ENCODE measurements around the gene KPNA3. TPM values are rescaled to one million over a fixed set of nuclear protein-coding genes. Genes with fewer than 3 reads are reported as not detected.

Gene KPNA3
- total and polyA plus RNA-seq, 2 experiments from 2014 or later = 30.5 to 55.7 TPM

GRCh38 chr13:49694446-49694845 is 98.0 kb downstream of the KPNA3 start:
- peaks cover 16% of the 10 kb centered on the region for H3K27me3 Mint-ChIP-seq (ENCODE audit: insufficient read depth, low read depth, poor library complexity)
- H3K27me3 ChIP-seq (ENCODE audit: insufficient read depth) = no peaks in the 10 kb centered on the region
- TF ChIP-seq EZH2 (IDR thresholded peaks at IDR 0.05; ENCODE audit: low read depth, unreplicated experiment) (no peak), ZNF114 (CRISPR knock-in tag; IDR thresholded peaks at IDR 0.05) (no peak), CREB1 (CRISPR knock-in tag; IDR thresholded peaks at IDR 0.05; ENCODE audit: low read depth) (no peak), ETS1 (IDR thresholded peaks at IDR 0.05) (no peak), REST (IDR thresholded peaks at IDR 0.05; ENCODE audit: unreplicated experiment) (no peak)

GRCh38 chr13:49693877-49694276 is 98.6 kb downstream of the KPNA3 start:
- Histone ChIP-seq H3K9me2 (ENCODE audit: insufficient read depth) (no peaks in the 10 kb centered on the region), H3F3A (replicated peaks; ENCODE audit: low read depth) (peaks cover 4% of the 10 kb centered on the region; the same call in 1 of the 2 replicates), H3K4me3 (no peak overlapping the region), H3K4me2 (no peak overlapping the region), H3K27me3 (ENCODE audit: insufficient read depth) (no peaks in the 10 kb centered on the region), H4K20me1 (replicated peaks; ENCODE audit: insufficient read depth) (peaks cover 5% of the 10 kb centered on the region; the same call in 1 of the 2 replicates), H2AFZ (no peak overlapping the region), H3K4me1 (ENCODE audit: insufficient read depth) (peaks cover 24% of the 10 kb centered on the region), H3K79me2 (replicated peaks; ENCODE audit: insufficient read depth) (peaks cover 20% of the 10 kb centered on the region), H3K27ac (ENCODE audit: low read depth) (no peak overlapping the region), H3K36me3 (ENCODE audit: insufficient read depth) (peaks cover 3% of the 10 kb centered on the region; the same call in 1 of the 2 replicates)
- no peak overlapping the region; the same call in 2 of the 3 replicates for H3K4me3 Mint-ChIP-seq
- H3K36me3 Mint-ChIP-seq (ENCODE audit: low read depth) = peaks cover 17% of the 10 kb centered on the region; the same call in 2 of the 3 replicates
- peaks cover 16% of the 10 kb centered on the region for H3K27me3 Mint-ChIP-seq (ENCODE audit: insufficient read depth, low read depth, poor library complexity)
- ATAC-seq = no peak
- H3K9me3 Mint-ChIP-seq = no peaks in the 10 kb centered on the region
- H3K4me1 Mint-ChIP-seq = peaks cover 40% of the 10 kb centered on the region
- no peak for DNase-seq (ENCODE audit: low spot score)
- no peak overlapping the region for H3K27ac Mint-ChIP-seq
- TF ChIP-seq ZNF462 (CRISPR knock-in tag; IDR thresholded peaks at IDR 0.05) = no peak
- TF ChIP-seq ETS1 (IDR thresholded peaks at IDR 0.05) = no peak
- no peak for TF ChIP-seq ZNF331 (CRISPR knock-in tag; IDR thresholded peaks at IDR 0.05; ENCODE audit: low read depth)

More at GRCh38 chr13:49694446-49694845, 98.0 kb downstream of the KPNA3 start:
- no peak for ATAC-seq
- Mint-ChIP-seq H3K4me1 (peaks cover 43% of the 10 kb centered on the region), H3K4me3 (no peak overlapping the region), H3K9me3 (no peaks in the 10 kb centered on the region), H3K36me3 (ENCODE audit: low read depth) (peaks cover 15% of the 10 kb centered on the region; the same call in 2 of the 3 replicates), H3K27ac (no peak overlapping the region)
- Histone ChIP-seq H3K27ac (ENCODE audit: low read depth) (no peak overlapping the region), H3K4me3 (no peak overlapping the region), H3K4me2 (no peak overlapping the region), H3K9me2 (ENCODE audit: insufficient read depth) (no peaks in the 10 kb centered on the region), H2AFZ (no peak overlapping the region), H3K36me3 (ENCODE audit: insufficient read depth) (no peaks in the 10 kb centered on the region), H3K79me2 (replicated peaks; ENCODE audit: insufficient read depth) (peaks cover 14% of the 10 kb centered on the region), H3F3A (replicated peaks; ENCODE audit: low read depth) (peaks cover 4% of the 10 kb centered on the region; the same call in 1 of the 2 replicates), H3K4me1 (ENCODE audit: insufficient read depth) (peaks cover 24% of the 10 kb centered on the region), H4K20me1 (replicated peaks; ENCODE audit: insufficient read depth) (0 out of 2 replicates have a peak, but pooled peaks cover 4% of the 10 kb centered on the region)
- DNase-seq (ENCODE audit: low spot score) = no peak

Data from GM23338 (cell line).